GM23248 (cell line): ENCODE measurements around the gene DPP6.

Source experiments
- EZH2 ChIP-seq: fragments of 200-600 bp; sonication (generic); IDR thresholded peaks from 2 replicates; pipeline ENCODE4 v1.6.1; 2018; ENCODE audit warnings: antibody characterized with exemption, mild to moderate bottlenecking; ENCODE audit not compliant: insufficient read depth, poor library complexity, severe bottlenecking
- EZH2phosphoT487 ChIP-seq: fragments of 200-600 bp; sonication (generic); IDR thresholded peaks from 2 replicates; pipeline ENCODE4 v1.6.1; 2018; ENCODE audit warnings: antibody characterized with exemption, moderate library complexity, mild to moderate bottlenecking, low read depth; ENCODE audit not compliant: insufficient read depth

DNA sequence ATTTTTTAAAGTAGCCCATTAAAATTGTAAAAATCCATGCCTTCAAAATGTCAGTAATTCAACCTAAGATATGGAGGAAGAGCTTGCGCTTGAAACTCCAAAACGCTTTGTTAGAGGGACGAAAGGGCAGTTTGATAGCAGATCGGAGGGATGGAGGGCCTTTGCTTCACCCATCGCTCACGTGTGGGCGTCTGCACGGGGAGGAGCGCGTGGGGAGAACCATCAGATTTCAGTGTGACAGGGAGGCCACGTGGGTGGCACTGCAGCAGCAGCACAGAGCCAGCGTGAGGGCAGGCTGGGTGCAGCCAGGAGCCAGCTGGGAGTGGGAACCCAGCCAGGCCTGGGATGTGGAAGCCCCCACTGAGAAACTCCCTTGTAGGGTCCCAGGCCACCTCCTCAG, 625.3 kb downstream of the DPP6 start:
- TF ChIP-seq EZH2 (no peak), EZH2phosphoT487 (no peak)
